Activated CD8-positive, alpha-beta memory T cell treated with anti-CD3 and anti-CD28 coated beads, Interleukin-2, amount 10 ng/mL, durations not matched to agents 7 days and 5 days (primary cell): ENCODE measurements around the gene TMEM258. TPM values are rescaled to one million over a fixed set of nuclear protein-coding genes. Genes with fewer than 3 reads are reported as not detected.

Experiments used
- ATAC-seq: fragments of 150-1000 bp; cut with Tn5 transposase; one replicate; pipeline ENCODE4 v1.10.0; 2021; ENCODE audit warnings: moderate library complexity
- CTCF ChIA-PET: fragments of 350-600 bp; sonication (Branson Sonifier 250); formaldehyde crosslinking; loops from one replicate; lab custom pipeline; 2021; ENCODE audit warnings: antibody characterized with exemption; lab: Charles Lee
- DNase-seq: peaks from one replicate; pipeline ENCODE4 v3.0.0-alpha.2; 2020
- H3K27ac Mint-ChIP-seq: one replicate; pipeline ENCODE4 v1.8.0; 2021; ENCODE audit warnings: mild to moderate bottlenecking, mixed read lengths
- H3K27me3 Mint-ChIP-seq: one replicate; pipeline ENCODE4 v1.8.0; 2021; ENCODE audit warnings: mixed read lengths
- H3K36me3 Mint-ChIP-seq: one replicate; pipeline ENCODE4 v1.8.0; 2021; ENCODE audit warnings: mild to moderate bottlenecking, mixed read lengths
- H3K4me1 Mint-ChIP-seq: one replicate; pipeline ENCODE4 v1.8.0; 2021; ENCODE audit warnings: mixed read lengths
- H3K4me3 Mint-ChIP-seq: one replicate; pipeline ENCODE4 v1.8.0; 2021; ENCODE audit warnings: mild to moderate bottlenecking, moderate library complexity, mixed read lengths
- H3K9me3 Mint-ChIP-seq: one replicate; pipeline ENCODE4 v1.8.0; 2022; ENCODE audit warnings: low read depth, mixed read lengths
- total RNA-seq, 2 experiments: library from RNA; stranded (reverse); gene quantifications; one replicate each; pipeline ENCODE4 v1.2.3, GENCODE V29; 2021

The TMEM258 gene
- total RNA-seq, 2 experiments from 2014 or later = 138 to 157 TPM

DNA sequence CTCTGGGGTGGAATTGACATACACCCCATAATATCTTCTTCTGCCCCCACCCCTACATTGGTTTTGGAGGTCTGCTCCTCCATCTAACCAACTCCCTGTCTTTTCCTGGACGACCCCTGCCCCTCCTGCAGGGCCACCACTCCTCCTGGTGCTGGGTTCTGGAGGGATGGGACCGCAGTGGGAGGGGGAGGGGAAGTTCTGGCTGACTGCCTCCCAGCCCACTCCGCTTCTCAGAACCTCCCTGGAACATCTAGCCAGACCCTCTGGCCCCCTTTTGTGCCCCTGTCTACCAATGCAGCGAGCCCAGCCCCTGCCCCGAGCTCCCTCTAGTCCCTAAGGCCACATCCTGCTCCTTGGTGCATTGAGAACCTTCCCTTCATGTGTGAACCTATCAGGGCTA is 38.7 kb downstream of the TMEM258 start:
- H3K36me3 Mint-ChIP-seq = no peaks in the 10 kb centered on the region
- CTCF ChIA-PET = interaction anchor here (0.7 to 2.1 kb wide), 5 partner anchors 17 to 34 kb away, joined by 3 to 7 read pairs (median 4); no protein-coding TSS in a partner anchor
- DNase-seq = no peak
- no peak overlapping the region for H3K27ac Mint-ChIP-seq
- no peaks in the 10 kb centered on the region for H3K9me3 Mint-ChIP-seq
- ATAC-seq = no peak
- H3K27me3 Mint-ChIP-seq = peaks cover 29% of the 10 kb centered on the region
- H3K4me1 Mint-ChIP-seq = peaks cover 25% of the 10 kb centered on the region
- H3K4me3 Mint-ChIP-seq = no peak overlapping the region

DNA sequence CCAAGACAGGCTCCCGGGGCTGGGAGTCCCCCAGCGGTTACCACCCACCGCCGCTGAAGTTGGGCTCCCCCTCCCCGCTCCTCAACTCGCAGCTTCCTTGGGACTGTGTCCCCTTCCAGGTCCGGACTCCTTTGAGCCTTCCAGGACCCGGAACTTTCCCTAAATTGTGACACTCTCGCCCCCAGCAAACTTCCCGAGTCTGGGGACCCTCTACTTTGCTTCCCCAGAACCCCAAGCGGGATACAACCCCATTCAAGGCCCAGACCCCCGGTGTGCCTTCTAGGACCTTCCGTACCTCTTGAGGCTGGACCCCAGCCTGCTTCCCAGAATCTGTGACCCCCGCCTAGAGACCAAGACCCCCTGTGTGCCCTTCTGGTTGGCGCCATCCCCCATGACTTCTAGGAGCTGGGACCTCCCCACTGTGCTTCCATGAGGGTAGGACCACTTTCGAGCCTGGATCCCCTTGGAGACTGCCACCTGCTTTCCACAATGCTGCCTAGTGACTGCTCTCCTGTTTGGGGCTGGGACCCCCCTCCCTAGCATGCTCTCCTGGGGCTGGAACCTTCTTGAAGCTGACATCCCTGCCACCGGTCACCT is 39.4 kb downstream of the TMEM258 start:
- Mint-ChIP-seq H3K27me3 (peaks cover 29% of the 10 kb centered on the region), H3K4me1 (peaks cover 25% of the 10 kb centered on the region), H3K9me3 (no peaks in the 10 kb centered on the region), H3K27ac (no peak overlapping the region), H3K4me3 (peak overlapping the region; percentile 48), H3K36me3 (no peaks in the 10 kb centered on the region)
- CTCF ChIA-PET = interaction anchor here (0.7 to 2.1 kb wide), 5 partner anchors 18 to 35 kb away, joined by 3 to 7 read pairs (median 4); no protein-coding TSS in a partner anchor
- ATAC-seq (no peak), DNase-seq (no peak)

DNA sequence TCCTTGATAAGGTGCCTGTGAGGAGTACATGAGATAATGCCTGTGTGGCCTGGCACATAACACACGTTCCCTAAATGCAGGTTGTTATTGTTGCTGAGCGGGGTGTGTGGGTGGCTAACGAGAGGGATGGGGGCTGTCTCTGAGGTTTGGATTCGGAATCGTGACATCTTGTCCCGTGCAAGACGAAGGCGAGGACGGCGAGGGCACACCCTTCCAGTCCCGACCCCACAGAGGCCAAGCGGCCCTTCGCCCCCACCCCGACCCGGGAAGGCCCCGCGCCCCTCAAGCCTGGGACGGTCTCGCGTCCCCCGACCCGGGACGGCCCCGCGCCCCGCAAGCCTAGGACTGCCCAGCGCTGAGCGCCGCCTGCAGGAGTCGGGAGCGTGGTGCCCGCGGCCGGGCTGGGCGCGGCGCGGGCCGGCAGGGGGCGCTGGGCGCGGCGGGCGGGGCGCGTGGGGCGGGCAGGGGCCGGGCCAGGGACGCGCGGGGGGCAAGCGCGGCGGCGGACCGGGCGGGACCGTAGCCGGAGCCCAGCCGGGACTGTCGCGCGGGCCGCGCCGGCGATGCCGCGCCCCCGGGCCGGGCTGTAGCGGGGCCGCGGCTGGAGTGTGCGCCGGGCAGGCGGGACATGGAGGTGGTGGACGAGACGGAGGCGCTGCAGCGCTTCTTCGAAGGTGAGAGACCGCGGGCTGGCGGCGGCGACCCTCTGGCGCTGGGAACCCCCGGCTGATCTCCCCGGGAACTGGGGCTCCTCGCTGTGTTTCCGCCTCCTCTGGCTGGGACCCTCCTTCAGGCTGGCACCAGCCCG is 40.1 kb downstream of the TMEM258 start, which contains the start of gene MYRF:
TSS of gene MYRF (plus strand) at position 520 of the 808 bp plus-strand sequence. CDS start at position 629, 109 bp downstream.
- CTCF ChIA-PET = interaction anchor here (1.0 to 2.1 kb wide), 4 partner anchors 19 to 36 kb away, joined by 3 to 7 read pairs (median 4); no protein-coding TSS in a partner anchor
- DNase-seq (peak; percentile 57), ATAC-seq (peak; percentile 87)
- Mint-ChIP-seq H3K4me3 (peak within 1 kb of the TSS; percentile 48), H3K9me3 (no peaks in the 10 kb centered on the region), H3K4me1 (peaks cover 25% of the 10 kb centered on the region), H3K36me3 (no peaks in the 10 kb centered on the region), H3K27me3 (peaks cover 29% of the 10 kb centered on the region), H3K27ac (no peak within 1 kb of the TSS)

DNA sequence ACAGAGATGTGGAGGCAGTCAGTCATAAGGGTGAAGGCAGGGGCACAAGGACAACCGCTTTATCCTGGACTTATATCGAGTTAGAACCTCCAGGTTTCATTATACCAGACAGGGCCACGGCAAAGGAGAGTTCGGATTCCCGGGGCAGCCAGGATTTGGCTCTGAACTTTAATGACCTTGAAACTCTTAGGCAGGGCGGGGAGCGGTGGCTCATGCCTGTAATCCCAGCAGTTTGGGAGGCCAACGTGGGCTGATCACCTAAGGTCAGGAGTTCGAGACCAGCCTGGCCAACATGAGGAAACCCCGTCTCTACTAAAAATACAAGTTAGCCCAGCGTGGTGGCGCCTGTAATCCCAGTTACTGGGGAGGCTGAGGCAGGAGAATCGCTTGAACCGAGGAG is 41.0 kb downstream of the TMEM258 start:
- ATAC-seq (no peak), DNase-seq (no peak)
- Mint-ChIP-seq H3K27me3 (peaks cover 29% of the 10 kb centered on the region), H3K27ac (no peak overlapping the region), H3K4me1 (peaks cover 16% of the 10 kb centered on the region), H3K4me3 (no peak overlapping the region), H3K36me3 (no peaks in the 10 kb centered on the region), H3K9me3 (no peaks in the 10 kb centered on the region)
- CTCF ChIA-PET = interaction anchor here (0.7 to 1.4 kb wide), 4 partner anchors 21 to 309 kb away, joined by 3 to 5 read pairs (median 4); no protein-coding TSS in a partner anchor

DNA sequence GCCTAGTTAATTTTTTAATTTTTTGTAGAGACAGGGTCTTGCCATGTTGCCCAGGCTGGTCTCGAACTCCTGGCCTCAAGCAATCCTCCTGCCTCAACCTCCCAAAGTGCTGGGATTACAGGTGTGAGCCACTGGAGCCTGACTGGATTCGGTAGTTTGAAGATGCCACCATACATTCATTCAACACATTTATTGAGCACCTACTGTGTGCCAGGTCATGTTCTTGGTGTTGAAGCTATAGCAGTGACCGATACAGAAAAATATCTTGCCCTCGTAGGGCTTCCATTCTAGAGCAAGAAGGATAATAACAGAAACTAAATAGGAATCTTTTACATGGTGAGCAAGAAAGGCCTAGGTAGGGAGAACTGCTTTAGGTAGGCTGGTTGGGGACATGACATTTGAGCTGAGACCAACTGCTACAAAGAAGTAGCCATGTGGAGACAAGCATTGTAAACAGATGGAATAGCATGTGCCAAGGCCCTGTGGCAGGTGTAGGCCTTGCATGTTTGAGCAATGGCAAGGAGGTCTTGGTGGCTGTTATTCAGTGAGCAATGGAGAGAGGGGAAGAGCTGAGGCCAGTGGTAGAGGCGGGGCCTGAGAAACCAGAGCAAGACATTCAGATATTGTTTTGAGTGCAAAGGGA is 41.6 kb downstream of the TMEM258 start:
- Mint-ChIP-seq H3K27me3 (peaks cover 29% of the 10 kb centered on the region), H3K4me1 (peaks cover 10% of the 10 kb centered on the region), H3K36me3 (no peaks in the 10 kb centered on the region), H3K27ac (no peak overlapping the region), H3K4me3 (no peak overlapping the region), H3K9me3 (no peaks in the 10 kb centered on the region)
- CTCF ChIA-PET = interaction anchor here (0.9 to 7.3 kb wide), 8 partner anchors 9 to 197 kb away, joined by 3 to 33 read pairs (median 4); no protein-coding TSS in a partner anchor
- DNase-seq (no peak), ATAC-seq (no peak)

DNA sequence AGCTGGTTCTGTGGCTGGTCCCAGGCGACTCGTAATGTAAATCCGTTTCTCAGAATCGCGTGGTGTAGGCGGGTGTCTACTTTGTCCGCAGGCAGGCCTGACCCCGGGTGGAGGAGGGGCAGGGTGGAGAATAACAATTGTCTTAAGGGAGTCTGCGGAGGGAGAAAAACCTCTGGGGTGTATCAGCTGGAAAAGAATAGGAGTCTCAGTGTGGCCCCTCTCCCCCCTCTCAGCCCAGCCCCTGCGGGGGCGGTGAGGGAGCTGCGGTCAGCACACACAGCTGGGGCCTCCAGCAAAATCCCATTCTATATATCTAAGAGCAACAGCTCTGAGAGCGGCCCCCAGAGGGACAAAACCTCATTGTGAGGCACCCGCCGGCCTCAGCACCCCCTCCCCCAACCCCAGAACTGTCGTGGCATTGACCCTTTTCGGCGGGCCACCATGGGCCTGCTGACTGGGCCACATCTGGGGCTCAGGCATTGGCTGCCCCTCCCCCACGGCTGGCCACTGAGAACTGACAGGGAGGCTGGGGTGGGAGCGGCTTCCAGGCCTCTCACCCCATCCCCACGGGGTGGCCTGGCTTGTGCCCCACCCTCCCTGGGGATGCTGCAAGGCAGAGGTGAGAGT is 42.7 kb downstream of the TMEM258 start:
- Mint-ChIP-seq H3K4me3 (no peak overlapping the region), H3K4me1 (peaks cover 6% of the 10 kb centered on the region), H3K27ac (no peak overlapping the region), H3K27me3 (peaks cover 29% of the 10 kb centered on the region), H3K36me3 (no peaks in the 10 kb centered on the region), H3K9me3 (no peaks in the 10 kb centered on the region)
- CTCF ChIA-PET = interaction anchor here (1.1 to 7.3 kb wide), 12 partner anchors 8 to 303 kb away, joined by 3 to 33 read pairs (median 4); no protein-coding TSS in a partner anchor
- no peak for ATAC-seq
- DNase-seq = no peak

DNA sequence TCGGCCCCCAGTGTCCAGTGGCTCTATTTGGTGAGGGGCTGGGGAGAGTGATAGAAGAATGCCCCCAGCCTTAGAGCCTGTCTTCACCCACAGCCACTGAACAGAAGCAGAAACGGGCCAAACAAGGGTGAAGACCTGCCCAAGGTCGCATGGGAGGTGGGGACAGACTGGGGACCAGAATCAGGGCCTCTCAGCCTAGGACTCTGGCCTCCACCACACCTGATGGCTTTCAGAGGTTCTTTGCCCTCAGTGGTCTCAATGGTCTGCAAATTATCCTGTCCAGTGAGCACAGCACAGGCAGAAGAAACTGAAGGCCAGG is 44.5 kb downstream of the TMEM258 start:
- no peak overlapping the region for H3K4me3 Mint-ChIP-seq
- no peaks in the 10 kb centered on the region for H3K36me3 Mint-ChIP-seq
- peaks cover 4% of the 10 kb centered on the region for H3K4me1 Mint-ChIP-seq
- H3K27ac Mint-ChIP-seq = no peak overlapping the region
- H3K27me3 Mint-ChIP-seq = peaks cover 20% of the 10 kb centered on the region
- ATAC-seq = no peak
- DNase-seq = no peak
- CTCF ChIA-PET = interaction anchor here (0.7 to 7.3 kb wide), 20 partner anchors 9 to 360 kb away, joined by 3 to 33 read pairs (median 6); partner anchors contain the start of genes FEN1 and TMEM258
- no peaks in the 10 kb centered on the region for H3K9me3 Mint-ChIP-seq

DNA sequence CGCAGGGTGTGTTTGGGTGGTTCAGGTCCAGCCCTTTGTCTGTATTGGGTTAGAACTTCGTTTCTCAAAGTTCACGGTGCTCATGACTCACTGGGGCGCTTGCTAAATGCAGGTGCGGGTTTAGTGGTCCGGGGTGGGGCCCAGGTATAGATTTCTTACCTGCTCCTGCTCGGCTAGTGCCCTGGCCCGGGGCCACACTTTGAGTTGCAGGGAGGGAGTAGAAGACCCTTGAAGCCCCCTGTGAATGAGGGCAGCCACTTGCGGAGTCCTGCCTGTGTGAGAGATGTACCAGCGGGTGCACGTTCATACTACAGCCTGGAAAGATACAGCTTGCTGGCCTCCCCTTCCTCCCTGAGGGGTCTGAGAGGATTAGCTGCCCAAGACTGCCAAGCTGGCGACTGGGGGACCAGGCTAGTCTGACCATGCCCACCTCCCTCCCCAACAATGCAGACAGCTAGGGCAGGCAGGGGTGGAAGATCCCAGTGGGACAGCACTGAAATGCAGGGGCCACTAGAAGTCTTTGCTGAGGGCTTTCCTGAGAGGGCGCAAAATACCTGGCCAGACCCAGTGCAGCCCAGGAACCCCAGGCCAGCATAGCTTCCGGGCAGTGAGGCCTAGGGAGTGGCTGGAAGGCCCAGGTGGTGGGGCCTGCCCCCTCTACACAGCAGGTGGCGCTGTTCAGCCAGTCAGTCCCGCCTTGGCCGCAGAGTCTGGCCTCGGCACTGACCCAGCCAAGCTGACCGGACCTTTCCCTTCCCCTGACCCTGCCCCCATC is 45.0 kb downstream of the TMEM258 start:
- ATAC-seq (peak; percentile 59), DNase-seq (peak; percentile 65)
- no peak overlapping the region for H3K27ac Mint-ChIP-seq
- H3K36me3 Mint-ChIP-seq = no peaks in the 10 kb centered on the region
- H3K9me3 Mint-ChIP-seq = no peaks in the 10 kb centered on the region
- peaks cover 3% of the 10 kb centered on the region for H3K4me1 Mint-ChIP-seq
- no peak overlapping the region for H3K4me3 Mint-ChIP-seq
- H3K27me3 Mint-ChIP-seq = peaks cover 18% of the 10 kb centered on the region
- CTCF ChIA-PET = interaction anchor here (0.7 to 7.3 kb wide), 24 partner anchors 9 to 361 kb away, joined by 3 to 33 read pairs (median 4); partner anchors contain the start of genes FEN1 and TMEM258

DNA sequence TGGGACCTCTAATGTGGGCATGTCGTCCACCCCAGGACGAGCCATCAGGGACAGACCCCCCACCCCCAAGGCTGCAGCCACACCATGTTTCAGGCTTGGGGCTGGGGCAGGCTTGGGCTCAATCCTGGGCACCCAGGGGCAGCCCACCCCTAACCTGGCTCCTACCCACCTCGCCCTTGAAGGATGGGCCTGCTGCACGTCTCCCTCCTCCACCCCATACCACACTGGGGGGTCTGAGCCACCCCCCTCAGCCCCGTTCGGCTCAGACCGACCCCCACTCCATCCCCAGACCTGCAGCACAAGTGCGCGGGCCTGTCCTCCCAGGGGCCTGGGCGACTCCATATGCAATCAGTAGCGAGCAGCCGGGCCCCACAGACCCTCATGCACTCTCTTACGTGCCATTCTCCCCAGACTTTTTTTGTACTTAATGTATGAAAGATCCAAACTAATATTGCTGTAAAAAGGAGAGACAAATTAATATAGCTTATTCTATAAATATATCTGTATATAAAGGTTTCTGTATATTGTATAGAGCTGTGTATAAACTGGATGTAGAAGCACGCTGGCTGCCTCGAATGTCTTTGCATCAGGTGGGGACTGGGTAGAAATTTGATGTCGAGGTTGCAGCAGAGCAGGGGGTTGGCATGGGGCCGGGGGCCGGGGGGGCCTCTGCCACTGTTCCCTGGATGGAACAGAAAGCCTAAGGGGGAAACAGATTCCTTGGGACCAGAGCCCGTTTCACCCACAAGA is 45.8 kb downstream of the TMEM258 start:
- Mint-ChIP-seq H3K27me3 (peaks cover 14% of the 10 kb centered on the region), H3K4me1 (no peaks in the 10 kb centered on the region), H3K4me3 (no peak overlapping the region), H3K9me3 (no peaks in the 10 kb centered on the region), H3K36me3 (no peaks in the 10 kb centered on the region), H3K27ac (no peak overlapping the region)
- no peak for ATAC-seq
- DNase-seq = no peak
- CTCF ChIA-PET = interaction anchor here (0.9 to 7.3 kb wide), 21 partner anchors 10 to 362 kb away, joined by 3 to 33 read pairs (median 5); partner anchors contain the start of genes FEN1 and TMEM258

DNA sequence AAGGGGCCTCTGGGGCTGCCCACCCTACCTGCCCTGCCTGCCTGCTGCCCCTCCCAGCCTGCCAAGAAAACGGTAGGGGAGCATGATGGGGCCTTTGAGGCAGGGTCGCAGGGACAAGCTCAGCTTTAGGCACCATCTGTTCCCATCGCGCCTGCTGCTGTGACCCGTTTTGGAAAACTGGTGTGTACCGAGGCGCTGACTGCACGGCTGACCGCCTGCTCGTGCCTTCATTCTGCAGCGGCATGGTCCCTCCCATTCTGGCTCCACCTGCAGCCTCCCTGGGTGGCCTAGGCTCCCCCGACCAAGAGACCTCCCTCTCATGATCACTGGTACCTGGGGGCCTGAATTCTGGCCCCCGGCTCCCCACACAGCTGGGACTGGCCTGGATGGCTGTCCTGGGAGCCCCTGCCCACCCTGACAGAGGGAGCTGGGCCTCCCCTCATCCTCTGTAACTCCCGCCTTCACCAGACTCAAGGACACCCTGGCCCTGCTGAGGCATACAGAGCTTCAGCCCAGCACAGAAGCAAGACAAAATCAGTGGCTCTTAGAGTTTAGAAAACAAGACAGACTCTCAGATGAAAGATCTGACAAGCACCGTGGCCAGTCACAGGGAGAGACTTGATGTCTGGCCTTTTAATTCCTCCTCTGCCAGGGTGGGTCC is 46.5 kb downstream of the TMEM258 start:
- H3K4me3 Mint-ChIP-seq = no peak overlapping the region
- H3K4me1 Mint-ChIP-seq = no peaks in the 10 kb centered on the region
- H3K27ac Mint-ChIP-seq = no peak overlapping the region
- H3K36me3 Mint-ChIP-seq = no peaks in the 10 kb centered on the region
- no peak for DNase-seq
- CTCF ChIA-PET = interaction anchor here (1.7 to 7.3 kb wide), 4 partner anchors 11 to 52 kb away, joined by 5 to 33 read pairs (median 12); no protein-coding TSS in a partner anchor
- H3K9me3 Mint-ChIP-seq = no peaks in the 10 kb centered on the region
- ATAC-seq = no peak
- H3K27me3 Mint-ChIP-seq = peaks cover 7% of the 10 kb centered on the region

DNA sequence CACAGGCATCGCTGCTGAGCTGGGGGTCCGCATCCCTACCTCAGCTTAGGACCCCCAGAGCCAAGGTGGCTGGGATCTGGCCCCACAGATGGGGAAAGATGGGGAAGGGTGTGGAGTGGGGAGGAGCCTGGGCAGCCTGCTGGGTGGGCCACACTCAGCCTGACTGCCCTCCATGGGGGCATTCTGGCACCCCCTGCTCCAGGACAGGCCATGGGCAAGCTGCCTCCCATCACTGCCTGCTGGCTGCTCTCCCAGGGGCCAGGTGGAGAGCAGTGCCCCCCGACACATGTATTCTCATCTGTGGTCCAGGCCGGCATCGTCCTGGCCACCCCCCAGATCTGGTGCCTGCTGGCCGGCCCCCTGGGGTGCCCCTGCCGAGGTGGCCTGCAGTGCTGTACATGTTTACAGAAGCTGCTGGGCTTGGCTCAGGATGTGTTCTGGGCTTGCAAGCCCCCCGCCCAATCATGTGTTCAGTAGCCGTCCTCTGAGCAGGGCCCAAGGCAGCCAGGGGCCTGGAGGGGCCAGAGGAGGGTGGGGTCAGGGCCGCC is 47.7 kb downstream of the TMEM258 start:
- CTCF ChIA-PET = interaction anchor here (1.3 to 7.3 kb wide), 2 partner anchors 11 to 12 kb away, joined by 4 to 33 read pairs; no protein-coding TSS in a partner anchor
- no peak overlapping the region for H3K27ac Mint-ChIP-seq
- no peaks in the 10 kb centered on the region for H3K36me3 Mint-ChIP-seq
- no peak for ATAC-seq
- H3K27me3 Mint-ChIP-seq = no peaks in the 10 kb centered on the region
- H3K4me3 Mint-ChIP-seq = no peak overlapping the region
- H3K4me1 Mint-ChIP-seq = no peaks in the 10 kb centered on the region
- no peak for DNase-seq
- H3K9me3 Mint-ChIP-seq = no peaks in the 10 kb centered on the region
